ENCODE results near the gene FBXL12. TPM values are rescaled to one million over a fixed set of nuclear protein-coding genes. Genes with fewer than 3 reads are reported as not detected.
"Not testable (repeated sequence)": the region's sequence is repeated elsewhere in the genome, so short reads cannot be mapped to it uniquely, and the experiment has no call there.

Gene FBXL12
- total and polyA plus RNA-seq, 2 experiments from 2014 or later = 47.5 to 106 TPM

DNA sequence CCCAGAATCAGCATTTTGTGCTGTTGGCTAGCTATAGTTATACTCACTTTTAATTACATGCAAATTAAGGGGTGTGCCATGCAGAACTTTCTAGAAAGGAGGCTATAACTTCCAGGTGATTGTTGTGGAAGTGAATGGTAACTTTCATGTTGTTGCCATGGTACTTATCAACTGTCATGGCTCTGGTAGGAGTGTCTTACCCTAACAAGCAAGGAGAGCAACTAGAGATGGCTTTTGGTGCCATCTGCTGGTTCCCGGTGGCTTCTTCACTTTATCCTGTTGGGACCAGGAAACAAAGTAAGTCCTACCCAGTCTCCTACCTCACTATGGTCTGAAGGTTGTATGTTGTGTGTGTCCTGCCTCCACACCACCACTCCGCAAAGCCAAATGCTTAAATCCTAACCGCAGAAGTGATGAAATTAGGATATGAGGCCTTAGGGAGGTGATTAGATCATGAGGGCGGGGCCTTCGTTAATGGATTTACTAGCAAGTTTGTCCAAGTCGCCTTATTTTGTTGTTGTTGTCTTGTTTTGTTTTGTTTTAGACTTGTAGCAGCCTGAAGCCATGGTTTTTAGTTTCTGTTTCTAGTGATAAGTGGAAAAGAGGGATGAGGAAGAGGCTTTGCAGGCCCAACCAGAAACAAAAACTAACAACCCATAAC, 22.6 kb downstream of the FBXL12 start:
- DNase-seq (ENCODE audit: low read depth in 1 of 2, low spot score in 1 of 2) = peak; percentile 88 to 92
- H3K36me3 ChIP-seq = no peaks in the 10 kb centered on the region
- no peak overlapping the region for H3K27ac ChIP-seq
- H3K9me3 ChIP-seq (ENCODE audit: low read depth) = no peaks in the 10 kb centered on the region
- no peaks in the 10 kb centered on the region for H3K27me3 ChIP-seq
- TF ChIP-seq, protein P1, sequence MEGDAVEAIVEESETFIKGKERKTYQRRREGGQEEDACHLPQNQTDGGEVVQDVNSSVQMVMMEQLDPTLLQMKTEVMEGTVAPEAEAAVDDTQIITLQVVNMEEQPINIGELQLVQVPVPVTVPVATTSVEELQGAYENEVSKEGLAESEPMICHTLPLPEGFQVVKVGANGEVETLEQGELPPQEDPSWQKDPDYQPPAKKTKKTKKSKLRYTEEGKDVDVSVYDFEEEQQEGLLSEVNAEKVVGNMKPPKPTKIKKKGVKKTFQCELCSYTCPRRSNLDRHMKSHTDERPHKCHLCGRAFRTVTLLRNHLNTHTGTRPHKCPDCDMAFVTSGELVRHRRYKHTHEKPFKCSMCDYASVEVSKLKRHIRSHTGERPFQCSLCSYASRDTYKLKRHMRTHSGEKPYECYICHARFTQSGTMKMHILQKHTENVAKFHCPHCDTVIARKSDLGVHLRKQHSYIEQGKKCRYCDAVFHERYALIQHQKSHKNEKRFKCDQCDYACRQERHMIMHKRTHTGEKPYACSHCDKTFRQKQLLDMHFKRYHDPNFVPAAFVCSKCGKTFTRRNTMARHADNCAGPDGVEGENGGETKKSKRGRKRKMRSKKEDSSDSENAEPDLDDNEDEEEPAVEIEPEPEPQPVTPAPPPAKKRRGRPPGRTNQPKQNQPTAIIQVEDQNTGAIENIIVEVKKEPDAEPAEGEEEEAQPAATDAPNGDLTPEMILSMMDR (IDR thresholded peaks at IDR 0.05; ENCODE audit: low read depth, low read length) = peak; percentile 82
- H3K4me1 ChIP-seq (ENCODE audit: low read depth) = peaks cover 3% of the 10 kb centered on the region
- H3K4me3 ChIP-seq = no peak overlapping the region

DNA sequence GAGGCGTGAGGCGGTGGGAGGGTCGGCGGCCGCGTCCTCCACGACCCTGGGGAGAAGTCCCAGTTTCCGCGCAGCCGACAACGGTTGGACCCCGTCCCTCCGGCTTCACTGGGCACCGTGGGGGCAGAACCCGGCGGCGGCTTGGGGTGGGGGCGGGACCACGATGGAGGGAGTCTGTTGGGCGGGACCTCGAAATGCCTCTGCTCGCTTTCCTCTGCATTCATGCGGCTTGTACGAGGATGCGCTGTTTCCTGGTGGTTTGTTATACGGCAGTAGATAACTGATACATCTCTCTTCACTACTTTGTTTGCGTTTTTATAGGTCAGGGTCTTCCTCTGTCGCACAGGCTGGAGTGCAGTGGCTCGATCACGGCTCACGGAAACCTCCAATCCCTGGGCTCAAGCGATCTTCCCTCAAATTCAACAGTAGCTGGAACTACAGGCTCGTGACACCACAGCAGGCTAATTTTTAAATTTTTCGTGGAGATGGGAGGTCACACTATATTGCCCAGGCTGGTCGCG, 25.7 kb downstream of the FBXL12 start:
- no peaks in the 10 kb centered on the region for H3K27me3 ChIP-seq
- peak overlapping the region; percentile 83 for H3K4me3 ChIP-seq
- DNase-seq (ENCODE audit: low read depth in 1 of 2, low spot score in 1 of 2) = peak in 1 of 2 donors; percentile 68
- TF ChIP-seq, protein P1 (IDR thresholded peaks at IDR 0.05; ENCODE audit: low read depth, low read length) = no peak
- H3K36me3 ChIP-seq = no peaks in the 10 kb centered on the region
- H3K9me3 ChIP-seq (ENCODE audit: low read depth) = no peaks in the 10 kb centered on the region
- H3K27ac ChIP-seq = peak overlapping the region; percentile 85
- H3K4me1 ChIP-seq (ENCODE audit: low read depth) = peaks cover 31% of the 10 kb centered on the region

DNA sequence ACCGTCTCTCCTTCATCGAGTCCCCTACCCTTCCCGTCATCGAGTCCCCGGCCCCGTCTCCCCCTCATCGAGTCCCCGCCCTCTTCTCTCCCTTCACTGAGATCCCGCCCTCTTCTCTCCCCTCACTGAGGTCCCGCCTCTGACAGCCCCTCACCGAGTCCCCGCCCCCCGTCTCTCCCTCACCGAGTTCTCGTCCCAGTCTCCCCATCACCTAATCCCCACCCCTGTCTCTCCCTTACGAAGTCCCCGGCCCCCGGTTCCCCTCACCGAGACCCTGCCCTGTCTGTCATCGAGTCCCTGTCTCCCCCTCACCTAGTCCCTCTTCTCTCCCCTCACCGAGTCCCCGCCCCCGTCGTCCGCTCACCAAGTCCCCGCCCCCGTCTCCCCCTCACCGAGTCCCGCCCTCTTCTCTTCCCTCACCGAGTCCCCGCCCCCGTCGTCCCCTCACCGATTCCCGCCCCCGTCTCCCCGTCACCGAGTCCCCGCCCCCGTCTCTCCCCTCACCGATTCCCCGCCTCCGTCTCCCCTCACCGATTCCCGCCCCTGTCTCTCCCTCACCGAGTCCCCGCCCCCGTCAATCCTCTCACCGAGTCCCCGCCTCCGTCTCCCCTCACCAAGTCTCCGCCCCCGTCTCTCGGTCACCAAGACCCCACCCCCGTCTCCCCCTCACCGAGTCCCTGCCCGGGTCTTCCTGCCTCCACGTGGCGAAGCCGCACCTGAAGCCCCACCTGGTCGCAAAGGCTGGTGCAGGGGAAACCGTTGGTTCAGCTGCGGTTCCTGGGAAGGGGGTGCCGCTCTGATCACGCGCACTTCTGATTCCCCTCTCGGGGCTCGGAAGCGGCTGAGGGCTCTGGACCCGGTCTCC, 26.4 kb downstream of the FBXL12 start:
- peak; percentile 99 for DNase-seq (ENCODE audit: low read depth in 1 of 2, low spot score in 1 of 2)
- H3K4me1 ChIP-seq (ENCODE audit: low read depth) = peaks cover 32% of the 10 kb centered on the region
- TF ChIP-seq, protein P1 (IDR thresholded peaks at IDR 0.05; ENCODE audit: low read depth, low read length) = no peak
- no peaks in the 10 kb centered on the region for H3K36me3 ChIP-seq
- no peaks in the 10 kb centered on the region for H3K27me3 ChIP-seq
- peak overlapping the region; percentile 83 for H3K4me3 ChIP-seq
- H3K27ac ChIP-seq = peak overlapping the region; percentile 85
- H3K9me3 ChIP-seq (ENCODE audit: low read depth) = no peaks in the 10 kb centered on the region

DNA sequence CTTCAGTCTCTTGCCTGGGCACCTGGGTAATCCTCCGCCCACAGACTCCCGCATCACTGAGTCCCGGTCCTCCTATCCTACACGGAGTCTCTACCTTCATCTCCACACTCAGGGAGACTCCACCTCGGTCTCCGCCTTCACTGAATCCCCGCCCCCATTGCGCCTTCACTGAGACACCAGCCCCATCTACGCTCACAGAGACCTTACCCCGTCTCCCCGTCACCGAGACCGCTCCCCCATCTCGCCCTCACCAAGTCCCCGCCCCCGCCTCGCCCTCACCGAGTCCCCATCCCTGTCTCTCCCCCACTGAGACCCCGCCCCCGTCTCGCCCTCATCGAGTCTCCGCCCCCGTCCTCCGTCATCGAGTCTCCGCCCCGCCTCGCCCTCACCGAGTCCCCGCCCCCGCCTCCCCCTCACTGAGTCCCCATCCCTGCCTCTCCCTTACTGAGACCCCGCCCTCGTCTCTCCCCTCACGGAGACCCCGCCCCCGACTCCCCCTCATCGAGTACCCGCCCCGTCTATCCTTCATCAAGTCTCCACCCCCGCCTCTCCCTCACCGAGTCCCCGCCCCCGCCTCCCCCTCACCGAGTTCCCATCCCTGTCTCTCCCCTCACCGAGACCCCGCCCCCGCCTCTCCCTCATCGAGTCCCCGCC, 27.2 kb downstream of the FBXL12 start:
- TF ChIP-seq, protein P1 (IDR thresholded peaks at IDR 0.05; ENCODE audit: low read depth, low read length) = no peak
- peak overlapping the region; percentile 94 for H3K27ac ChIP-seq

DNA sequence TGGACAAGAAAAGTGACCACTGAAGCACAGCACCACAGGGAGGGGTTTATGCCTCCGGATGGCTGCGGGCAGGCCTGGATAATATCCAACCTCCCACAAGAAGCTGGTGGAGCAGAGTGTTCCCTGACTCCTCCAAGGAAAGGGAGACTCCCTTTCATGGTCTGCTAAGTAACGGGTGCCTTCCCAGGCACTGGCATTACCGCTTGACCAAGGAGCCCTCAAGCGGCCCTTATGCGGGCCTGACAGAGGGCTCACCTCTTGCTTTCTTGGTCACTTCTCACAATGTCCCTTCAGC, 27.9 kb downstream of the FBXL12 start:
- not testable (repeated sequence) for H3K27me3 ChIP-seq; H3K9me3 ChIP-seq (ENCODE audit: low read depth); H3K36me3 ChIP-seq
- peaks cover 32% of the 10 kb centered on the region for H3K4me1 ChIP-seq (ENCODE audit: low read depth)
- H3K4me3 ChIP-seq = peak overlapping the region; percentile 21
- peak overlapping the region; percentile 94 for H3K27ac ChIP-seq
- peak in 1 of 2 donors; percentile 65 for DNase-seq (ENCODE audit: low read depth in 1 of 2, low spot score in 1 of 2)

More for the DNA sequence above, 27.2 kb downstream of the FBXL12 start:
- Histone ChIP-seq H3K4me1 (ENCODE audit: low read depth) (peaks cover 32% of the 10 kb centered on the region), H3K4me3 (peak overlapping the region; percentile 83), H3K36me3 (no peaks in the 10 kb centered on the region), H3K27me3 (no peaks in the 10 kb centered on the region), H3K9me3 (ENCODE audit: low read depth) (no peaks in the 10 kb centered on the region)
- peak; percentile 98 to 99 for DNase-seq (ENCODE audit: low read depth in 1 of 2, low spot score in 1 of 2)

DNA sequence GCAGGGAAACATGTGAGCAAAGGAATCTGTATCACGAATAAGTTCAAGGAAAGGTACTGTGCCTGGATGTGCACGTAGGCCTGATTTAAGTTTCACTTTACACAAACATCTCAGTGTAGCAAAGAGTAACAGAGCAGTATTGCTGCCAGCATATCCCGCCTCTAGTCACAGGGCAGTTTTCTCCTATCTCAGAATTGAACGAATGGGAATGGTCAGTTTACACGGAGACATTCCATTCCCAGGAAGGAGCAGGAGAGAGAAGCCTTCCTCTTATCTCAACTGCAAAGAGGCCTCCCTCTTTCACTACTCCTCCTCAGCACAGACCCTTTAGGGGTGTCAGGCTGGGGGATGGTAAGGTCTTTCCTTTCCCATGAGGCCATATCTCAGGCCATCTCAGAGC, 29.3 kb downstream of the FBXL12 start:
- not testable (repeated sequence) for H3K36me3 ChIP-seq; H3K4me3 ChIP-seq; H3K27me3 ChIP-seq; H3K9me3 ChIP-seq (ENCODE audit: low read depth)
- DNase-seq (ENCODE audit: low read depth in 1 of 2, low spot score in 1 of 2) = peak; percentile 62 to 74
- peaks cover 36% of the 10 kb centered on the region for H3K4me1 ChIP-seq (ENCODE audit: low read depth)
- H3K27ac ChIP-seq = peak overlapping the region; percentile 94
